ENCODE data around the gene GDPGP1. TPM values are rescaled to one million over a fixed set of nuclear protein-coding genes. Genes with fewer than 3 reads are reported as not detected.

GDPGP1 gene
- total RNA-seq, 4 donors from 2014 or later, result 1.8 to 6.9 (median 4.3) TPM

DNA sequence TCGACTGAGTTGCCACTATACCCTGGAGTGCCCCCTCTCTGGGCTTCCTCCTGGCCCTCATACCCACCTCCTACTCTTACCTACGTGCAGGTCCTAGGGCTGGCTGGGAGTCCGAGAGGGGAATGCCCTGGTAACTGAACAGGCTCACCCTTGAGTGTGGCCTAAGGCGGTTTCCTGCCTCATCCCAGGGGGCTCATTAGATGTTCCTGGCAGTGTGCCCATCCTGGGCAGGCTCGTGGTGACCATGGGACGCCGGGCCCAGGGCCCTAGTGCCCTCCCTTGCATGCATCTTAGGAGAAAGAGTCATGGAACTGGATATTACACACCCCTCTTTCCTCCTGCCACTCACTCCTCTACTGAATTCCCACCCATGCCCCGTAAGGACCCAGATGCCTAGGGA is 30.1 kb upstream of the GDPGP1 start:
- DNase-seq, result peak in 1 of 2 donors; percentile 4
- no peak overlapping the region for H3K27ac ChIP-seq
- no peaks in the 10 kb centered on the region for H3K27me3 ChIP-seq
- H3K36me3 ChIP-seq, result no peaks in the 10 kb centered on the region
- intact Hi-C loops (cut with DNase I; ENCODE audit: low total_unique reads) (no loop called here), in situ Hi-C loops (cut with MboI; ENCODE audit: low sequenced_read_pairs in 4 of 4) (loop anchor here in 1 of 4 donors (25.0 kb wide), 1 partner anchor 292 kb away; the partner anchor contains the start of gene ARPIN)
- no peaks in the 10 kb centered on the region for H3K9me3 ChIP-seq
- peaks cover 9 to 13% of the 10 kb centered on the region in 2 donors for H3K4me1 ChIP-seq
- ATAC-seq, result no peak
- TF ChIP-seq POLR2A (IDR thresholded peaks at IDR 0.05) (no peak), CTCF (IDR thresholded peaks at IDR 0.05 in 4 of 5, conservative IDR thresholded peaks at IDR 0.05 in 1 of 5) (no peak)
- no peak overlapping the region for H3K4me3 ChIP-seq

DNA sequence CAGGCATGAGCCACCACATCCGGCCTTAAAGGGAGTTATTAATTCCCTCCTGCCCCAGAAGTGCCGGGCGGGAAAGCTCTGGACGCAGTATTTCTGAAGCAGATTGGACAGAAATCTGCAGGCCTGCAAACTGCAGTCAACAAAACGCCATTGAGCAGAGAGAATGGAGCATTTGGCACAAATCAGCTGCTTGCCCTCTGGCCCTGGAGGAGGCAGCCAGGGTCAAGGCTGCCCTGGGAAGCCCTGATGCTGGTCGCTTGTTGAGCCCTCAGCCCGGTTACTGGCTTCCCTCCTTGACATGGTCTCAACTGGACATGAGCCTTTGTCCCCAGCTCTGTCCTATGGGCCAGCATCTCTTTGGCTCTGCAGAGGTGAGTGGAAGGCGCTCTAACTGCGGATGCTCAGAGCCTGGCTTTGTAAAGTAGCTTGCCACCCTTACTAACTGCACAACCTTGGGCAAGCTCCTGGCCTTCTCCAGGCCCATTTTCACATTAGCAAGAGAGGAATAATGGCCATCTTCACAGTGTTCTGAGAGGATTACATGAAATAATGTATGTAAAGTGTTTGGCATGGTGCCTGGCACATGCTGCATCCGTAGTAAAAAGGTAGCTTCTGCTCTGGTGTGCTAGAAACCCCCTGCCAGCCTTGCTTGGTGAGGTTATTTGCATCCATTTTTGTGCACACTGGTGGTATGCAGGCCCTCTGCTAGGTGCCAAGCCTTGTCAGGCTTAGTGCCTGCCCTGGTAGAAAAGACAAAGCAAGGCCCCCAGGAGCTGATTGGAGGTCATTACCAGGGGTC is 28.8 kb upstream of the GDPGP1 start:
- intact Hi-C loops (cut with DNase I; ENCODE audit: low total_unique reads) (no loop called here), in situ Hi-C loops (cut with MboI; ENCODE audit: low sequenced_read_pairs in 4 of 4) (loop anchor here in 1 of 4 donors (25.0 kb wide), 1 partner anchor 293 kb away; the partner anchor contains the start of gene ARPIN)
- TF ChIP-seq POLR2A (IDR thresholded peaks at IDR 0.05), result no peak
- TF ChIP-seq CTCF (IDR thresholded peaks at IDR 0.05 in 4 of 5, conservative IDR thresholded peaks at IDR 0.05 in 1 of 5), result no peak
- ATAC-seq, result no peak
- peak in 1 of 2 donors; percentile 6 for DNase-seq
- Histone ChIP-seq H3K9me3 (no peaks in the 10 kb centered on the region), H3K27me3 (no peaks in the 10 kb centered on the region), H3K4me3 (no peak overlapping the region), H3K27ac (no peak overlapping the region), H3K4me1 (peaks cover 9 to 13% of the 10 kb centered on the region in 2 donors), H3K36me3 (no peaks in the 10 kb centered on the region)

DNA sequence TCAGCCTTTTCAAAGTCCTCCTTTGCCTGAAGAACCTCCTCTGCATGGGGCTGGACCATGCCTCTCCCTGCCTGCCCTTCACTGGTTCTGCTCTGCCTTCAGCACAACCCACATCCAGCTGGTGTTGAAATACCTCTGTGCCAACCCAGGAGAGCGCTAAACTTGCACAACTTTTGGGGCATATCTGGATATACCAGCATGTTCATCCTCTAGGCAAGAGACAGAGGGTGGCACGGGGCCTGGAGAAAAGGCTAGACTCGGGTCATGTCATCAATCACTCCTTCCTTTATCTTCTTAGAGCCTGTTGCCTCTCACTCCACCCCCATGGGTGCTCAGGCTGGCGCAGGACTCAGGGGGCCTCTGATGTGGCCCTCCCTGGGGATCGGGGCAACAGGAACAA is 28.1 kb upstream of the GDPGP1 start:
- Histone ChIP-seq H3K4me3 (no peak overlapping the region), H3K36me3 (no peaks in the 10 kb centered on the region), H3K9me3 (no peaks in the 10 kb centered on the region), H3K27ac (no peak overlapping the region), H3K27me3 (no peaks in the 10 kb centered on the region), H3K4me1 (peaks cover 9 to 10% of the 10 kb centered on the region in 2 donors)
- TF ChIP-seq CTCF (IDR thresholded peaks at IDR 0.05 in 4 of 5, conservative IDR thresholded peaks at IDR 0.05 in 1 of 5), result no peak
- intact Hi-C loops (cut with DNase I; ENCODE audit: low total_unique reads) (no loop called here), in situ Hi-C loops (cut with MboI; ENCODE audit: low sequenced_read_pairs in 4 of 4) (loop anchor here in 1 of 4 donors (25.0 kb wide), 1 partner anchor 294 kb away; the partner anchor contains the start of gene ARPIN)
- DNase-seq (no peak), ATAC-seq (no peak)

- no peak overlapping the region for H3K4me3 ChIP-seq
- in situ Hi-C loops (cut with MboI; ENCODE audit: low sequenced_read_pairs in 4 of 4) (loop anchor here in 1 of 4 donors (25.0 kb wide), 1 partner anchor 295 kb away; the partner anchor contains the start of gene ARPIN), intact Hi-C loops (cut with DNase I; ENCODE audit: low total_unique reads) (no loop called here)
- H3K9me3 ChIP-seq, result no peaks in the 10 kb centered on the region
- H3K27ac ChIP-seq, result no peak overlapping the region
- no peaks in the 10 kb centered on the region for H3K36me3 ChIP-seq
- TF ChIP-seq POLR2A (IDR thresholded peaks at IDR 0.05) (no peak), CTCF (IDR thresholded peaks at IDR 0.05 in 4 of 5, conservative IDR thresholded peaks at IDR 0.05 in 1 of 5) (no peak)
- no peak for ATAC-seq
- no peaks in the 10 kb centered on the region for H3K27me3 ChIP-seq
- H3K4me1 ChIP-seq, result peaks cover 1 to 3% of the 10 kb centered on the region in 2 donors
- DNase-seq, result no peak
These were observed 26.8 kb upstream of the GDPGP1 start for GRCh38 chr15:90207252-90207651.
